Activated CD4-positive, alpha-beta T cell treated with anti-CD3 and anti-CD28 coated beads for 36 hours (primary cell): ENCODE results near the gene SEMA5A. TPM values are rescaled to one million over a fixed set of nuclear protein-coding genes. Genes with fewer than 3 reads are reported as not detected.

Experiments used
- ATAC-seq: fragments of 200-7000 bp; cut with Tn5 transposase; one replicate; pipeline ENCODE4 v1.10.0; 2021; ENCODE audit warnings: mild to moderate bottlenecking, moderate library complexity
- CTCF ChIA-PET: fragments of 350-600 bp; sonication (Branson Sonifier 250); formaldehyde crosslinking; loops from one replicate; lab custom pipeline; 2021; ENCODE audit warnings: antibody characterized with exemption; lab: Charles Lee
- POLR2A ChIA-PET: fragments of 350-600 bp; sonication (Branson Sonifier 250); formaldehyde crosslinking; loops from one replicate; lab custom pipeline; 2021; ENCODE audit warnings: antibody characterized with exemption, inconsistent platforms; lab: Charles Lee
- DNase-seq: peaks from one replicate; pipeline ENCODE4 v3.0.0-alpha.2; 2020
- H3K27ac Mint-ChIP-seq: one replicate; pipeline ENCODE4 v1.8.0; 2021; ENCODE audit warnings: mixed read lengths
- H3K27me3 Mint-ChIP-seq: one replicate; pipeline ENCODE4 v1.8.0; 2021; ENCODE audit warnings: mixed read lengths
- H3K36me3 Mint-ChIP-seq: one replicate; pipeline ENCODE4 v1.8.0; 2021; ENCODE audit warnings: low read depth, mixed read lengths
- H3K4me1 Mint-ChIP-seq: one replicate; pipeline ENCODE4 v1.8.0; 2021; ENCODE audit warnings: mixed read lengths
- H3K4me3 Mint-ChIP-seq: one replicate; pipeline ENCODE4 v1.8.0; 2021; ENCODE audit warnings: mild to moderate bottlenecking, moderate library complexity, mixed read lengths
- H3K9me3 Mint-ChIP-seq: one replicate; pipeline ENCODE4 v1.8.0; 2021; ENCODE audit warnings: low read depth, mixed read lengths
- intact Hi-C, 2 experiments: fragments of 100-400 bp; cut with DNase I in 1 of 2; cut with micrococcal nuclease in 1 of 2; formaldehyde crosslinking; loops; one replicate each; pipeline versions ENCODE4 v1.14.2 to v1.15.1; 2022 to 2024; cut with DNase I, micrococcal nuclease
- microRNA-seq: library from miRNA; unstranded; fragments of <30 nt; microRNA quantifications from one replicate; pipeline ENCODE4 v1.2.0, GENCODE V29; 2021; ENCODE audit warnings: borderline replicate concordance
- total RNA-seq, 2 experiments: library from RNA; stranded (reverse); gene quantifications; one replicate each; pipeline ENCODE4 v1.2.3, GENCODE V29; 2021

Gene SEMA5A
- total RNA-seq, 2 experiments from 2014 or later: 0.04 TPM; not detected in 1

DNA sequence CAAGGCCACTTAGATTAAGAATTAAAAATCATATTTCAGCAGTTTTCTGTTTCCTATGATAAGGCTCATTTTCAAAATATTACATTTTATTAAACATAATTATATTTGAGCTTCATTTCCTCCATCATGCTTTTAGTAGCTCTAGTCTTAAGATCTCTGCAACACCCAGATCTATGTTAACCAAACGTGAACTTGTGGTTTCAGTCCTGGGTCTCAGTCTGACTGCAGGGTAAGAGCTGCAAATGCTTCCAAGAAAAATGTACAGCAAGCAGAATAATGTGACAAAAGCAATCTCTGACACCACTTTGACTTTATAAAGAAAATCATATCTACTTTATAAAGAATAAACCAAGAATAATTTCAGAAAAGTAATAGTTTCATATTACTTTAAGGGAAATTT is 512.4 kb downstream of the SEMA5A start:
- Mint-ChIP-seq H3K4me3 (no peak overlapping the region), H3K9me3 (no peaks in the 10 kb centered on the region), H3K4me1 (no peaks in the 10 kb centered on the region), H3K27ac (no peak overlapping the region), H3K27me3 (no peaks in the 10 kb centered on the region), H3K36me3 (no peaks in the 10 kb centered on the region)
- intact Hi-C loops: no loop called here
- no peak for DNase-seq
- no peak for ATAC-seq
- POLR2A ChIA-PET: no interaction called here
- CTCF ChIA-PET: no interaction called here

DNA sequence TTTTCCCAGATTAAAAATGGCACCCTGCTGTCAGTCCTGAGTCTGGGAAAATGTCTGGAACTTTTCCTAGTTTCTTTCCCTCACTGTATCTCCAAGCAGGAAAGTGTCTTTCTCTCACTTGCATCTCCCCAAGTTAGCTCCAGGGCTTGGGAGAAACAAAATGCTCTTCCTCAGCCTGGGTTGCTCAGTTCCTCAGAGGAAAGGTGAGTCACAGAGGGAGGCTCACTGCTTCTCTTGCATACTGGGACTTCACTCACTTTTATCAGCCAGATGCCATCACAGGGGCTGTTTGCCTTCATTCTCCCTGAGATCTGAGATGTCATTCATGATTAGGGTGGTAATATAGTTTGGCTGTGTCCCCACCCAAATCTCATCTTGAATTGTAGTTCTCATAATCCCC is 519.9 kb downstream of the SEMA5A start:
- Mint-ChIP-seq H3K27me3 (no peaks in the 10 kb centered on the region), H3K4me1 (no peaks in the 10 kb centered on the region), H3K4me3 (no peak overlapping the region), H3K9me3 (peaks cover 34% of the 10 kb centered on the region), H3K36me3 (no peaks in the 10 kb centered on the region), H3K27ac (no peak overlapping the region)
- intact Hi-C loops: no loop called here
- POLR2A ChIA-PET: no interaction called here
- CTCF ChIA-PET: no interaction called here
- no peak for ATAC-seq
- no peak for DNase-seq

DNA sequence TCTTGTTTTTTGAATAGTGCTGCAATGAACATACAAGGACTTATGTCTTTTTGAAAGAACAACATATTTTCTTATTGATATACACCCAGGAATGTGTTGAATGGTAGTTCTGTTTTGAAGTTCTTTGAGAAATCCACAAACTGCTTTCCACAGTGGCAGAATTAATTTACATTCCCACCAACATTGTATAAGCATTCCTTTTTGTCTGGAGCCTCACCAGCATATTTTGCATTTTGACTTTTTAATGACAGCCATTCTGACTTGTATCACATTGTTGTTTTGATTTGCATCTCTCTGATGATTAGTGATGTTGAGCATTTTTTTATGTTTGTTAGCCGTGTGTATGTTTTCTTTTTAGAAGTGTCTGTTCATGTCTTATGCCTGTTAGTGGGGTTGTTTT is 524.9 kb downstream of the SEMA5A start:
- Mint-ChIP-seq H3K27me3 (no peaks in the 10 kb centered on the region), H3K27ac (no peak overlapping the region), H3K4me3 (no peak overlapping the region), H3K36me3 (no peaks in the 10 kb centered on the region), H3K9me3 (peaks cover 25% of the 10 kb centered on the region), H3K4me1 (no peaks in the 10 kb centered on the region)
- DNase-seq: no peak
- ChIA-PET CTCF (no interaction called here), POLR2A (no interaction called here)
- intact Hi-C loops: no loop called here
- no peak for ATAC-seq

DNA sequence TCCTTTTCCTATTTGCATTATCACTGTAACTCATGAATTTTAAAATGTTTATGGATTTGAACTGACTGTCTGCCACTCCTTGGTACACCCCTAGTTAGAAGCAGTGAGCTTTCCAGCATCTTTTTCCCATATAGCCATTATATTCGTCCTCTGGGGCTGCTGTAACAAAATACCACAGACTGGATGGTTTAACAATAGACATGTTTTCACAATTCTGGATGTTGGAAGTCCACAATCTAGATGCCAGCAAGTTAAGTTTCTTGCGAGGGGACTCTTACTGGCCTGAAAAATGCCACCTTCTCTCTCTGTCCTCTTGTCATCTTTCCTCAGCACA is 530.0 kb downstream of the SEMA5A start:
- DNase-seq: no peak
- Mint-ChIP-seq H3K36me3 (no peaks in the 10 kb centered on the region), H3K9me3 (peaks cover 2% of the 10 kb centered on the region), H3K27ac (no peak overlapping the region), H3K4me3 (no peak overlapping the region), H3K4me1 (no peaks in the 10 kb centered on the region), H3K27me3 (no peaks in the 10 kb centered on the region)
- ChIA-PET CTCF (no interaction called here), POLR2A (no interaction called here)
- ATAC-seq: no peak
- intact Hi-C loops: no loop called here

DNA sequence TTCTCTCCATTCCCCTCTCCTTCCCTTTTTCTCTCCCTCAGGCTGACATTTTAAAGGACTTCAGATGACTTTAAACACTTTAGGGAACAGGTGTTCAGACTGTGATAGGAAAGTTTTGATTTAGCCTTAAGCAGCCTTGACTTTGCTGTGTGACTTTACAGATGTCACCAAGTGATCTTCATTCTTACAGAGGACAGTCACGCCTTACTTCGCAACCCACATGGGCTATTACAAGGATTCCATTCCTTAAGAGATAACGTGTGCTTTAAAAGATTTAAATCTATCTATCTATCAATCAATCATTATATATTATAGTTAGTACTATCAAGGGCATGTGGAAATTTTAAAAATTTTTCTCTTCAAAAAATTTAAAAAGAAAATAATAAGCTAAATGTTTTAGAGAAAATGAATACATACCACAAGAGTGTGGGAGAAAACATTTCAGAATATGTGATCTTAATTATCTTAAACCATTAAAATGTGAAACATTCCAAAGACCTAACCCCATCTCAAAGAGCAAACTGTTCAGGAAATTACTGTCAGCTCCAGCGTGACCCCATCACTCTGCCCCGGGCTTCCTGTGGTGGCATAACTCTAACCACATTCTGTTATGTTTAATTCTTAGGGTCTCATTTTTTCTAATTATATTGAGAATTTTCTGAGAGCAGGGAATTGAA is 530.5 kb downstream of the SEMA5A start:
- H3K9me3 Mint-ChIP-seq: peaks cover 2% of the 10 kb centered on the region
- no peak overlapping the region for H3K27ac Mint-ChIP-seq
- ATAC-seq (no peak), DNase-seq (no peak)
- intact Hi-C loops: no loop called here
- H3K4me3 Mint-ChIP-seq: no peak overlapping the region
- ChIA-PET POLR2A (no interaction called here), CTCF (no interaction called here)
- H3K27me3 Mint-ChIP-seq: no peaks in the 10 kb centered on the region
- H3K4me1 Mint-ChIP-seq: no peaks in the 10 kb centered on the region
- H3K36me3 Mint-ChIP-seq: no peaks in the 10 kb centered on the region

DNA sequence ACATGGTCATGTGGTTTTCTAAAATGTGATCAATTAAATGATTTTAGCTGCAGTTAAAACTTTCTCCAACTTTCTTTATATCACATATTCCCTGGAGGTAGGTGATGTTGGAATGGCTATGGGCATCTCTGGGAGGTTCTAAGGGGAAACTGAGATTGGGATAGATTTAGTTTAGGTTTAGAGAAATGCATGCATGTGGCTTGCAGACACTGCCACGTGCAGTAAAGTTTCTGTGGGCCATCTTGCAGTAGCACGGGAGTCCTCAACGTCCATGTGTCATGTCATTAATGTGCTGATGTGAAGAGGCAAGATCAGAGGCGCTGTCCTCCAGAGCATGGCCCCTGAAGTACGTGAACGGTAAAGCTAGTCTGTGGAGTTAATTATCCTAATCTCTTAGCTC is 532.7 kb downstream of the SEMA5A start:
- no peak for ATAC-seq
- no peak overlapping the region for H3K27ac Mint-ChIP-seq

DNA sequence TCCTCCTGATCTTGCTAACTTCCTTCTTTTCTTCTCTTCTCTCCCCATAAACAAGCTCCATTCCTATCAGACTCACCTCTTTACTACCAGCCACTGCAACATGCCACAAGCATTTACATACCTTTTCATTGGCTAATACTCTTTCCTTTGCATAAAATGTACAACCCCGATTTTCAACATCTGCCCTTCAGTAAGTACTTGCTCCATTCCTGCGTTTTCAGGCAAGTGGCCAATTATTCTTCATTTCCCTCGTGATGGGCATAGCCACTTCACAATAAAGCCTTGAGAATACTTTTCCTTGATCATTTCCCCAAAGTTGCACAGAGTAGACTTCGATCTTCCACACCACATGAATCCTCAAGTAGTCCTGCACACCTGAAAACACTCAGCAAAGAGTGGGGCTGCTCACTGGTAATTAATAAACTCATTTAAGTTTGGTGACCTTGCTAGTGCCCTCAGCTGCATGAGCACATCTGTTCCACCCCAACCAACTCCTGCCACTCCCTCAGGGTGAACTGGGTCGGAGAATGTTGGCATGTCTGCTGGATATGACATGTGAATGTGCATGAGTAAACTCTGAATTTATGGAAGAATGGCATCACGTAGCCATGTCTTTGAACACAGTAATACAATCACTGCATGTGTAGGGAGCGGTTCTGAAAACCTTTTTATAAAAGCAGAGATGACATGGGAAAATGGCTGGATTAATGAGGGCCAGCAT is 535.8 kb downstream of the SEMA5A start:
- Mint-ChIP-seq H3K36me3 (no peaks in the 10 kb centered on the region), H3K4me3 (no peak overlapping the region), H3K4me1 (no peaks in the 10 kb centered on the region), H3K27me3 (peaks cover 4% of the 10 kb centered on the region), H3K27ac (no peak overlapping the region), H3K9me3 (peaks cover 14% of the 10 kb centered on the region)
- ATAC-seq (no peak), DNase-seq (no peak)
- POLR2A ChIA-PET: interaction anchor here (0.6 to 0.7 kb wide), 2 partner anchors 32 to 111 kb away, joined by 3 to 5 read pairs; no protein-coding TSS in a partner anchor
- intact Hi-C loops: no loop called here
- CTCF ChIA-PET: no interaction called here

More for the DNA sequence above, 532.7 kb downstream of the SEMA5A start:
- no peaks in the 10 kb centered on the region for H3K4me1 Mint-ChIP-seq
- intact Hi-C loops: no loop called here
- peaks cover 3% of the 10 kb centered on the region for H3K9me3 Mint-ChIP-seq
- ChIA-PET CTCF (no interaction called here), POLR2A (no interaction called here)
- no peak overlapping the region for H3K4me3 Mint-ChIP-seq
- DNase-seq: no peak
- H3K36me3 Mint-ChIP-seq: no peaks in the 10 kb centered on the region
- H3K27me3 Mint-ChIP-seq: peaks cover 4% of the 10 kb centered on the region

DNA sequence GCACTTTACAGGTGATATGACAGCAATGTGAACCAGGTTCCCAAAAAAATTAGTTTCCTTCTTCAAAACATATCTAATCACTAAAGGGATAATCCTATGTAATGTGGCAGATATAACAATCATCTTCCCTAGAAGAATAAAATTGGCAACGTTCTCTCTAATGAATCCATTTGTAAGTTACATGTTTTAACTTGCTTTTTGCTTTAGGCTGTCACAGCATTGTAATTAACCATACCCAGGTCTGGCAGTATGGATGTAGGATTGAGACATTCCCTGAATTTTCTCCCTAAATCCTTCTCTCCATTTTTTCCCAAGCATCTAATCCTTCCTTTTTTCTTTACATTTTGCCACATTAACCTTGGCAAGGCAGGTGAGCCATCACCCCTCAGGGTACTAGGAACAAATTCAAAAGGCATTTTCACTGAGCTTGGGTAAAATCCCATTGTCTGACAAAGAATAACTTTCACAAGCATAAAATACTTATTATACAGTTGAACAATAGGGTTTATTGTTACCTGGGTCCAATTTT is 548.3 kb downstream of the SEMA5A start:
- Mint-ChIP-seq H3K36me3 (no peaks in the 10 kb centered on the region), H3K4me1 (no peaks in the 10 kb centered on the region), H3K27me3 (no peaks in the 10 kb centered on the region), H3K4me3 (no peak overlapping the region), H3K9me3 (no peaks in the 10 kb centered on the region), H3K27ac (no peak overlapping the region)
- ChIA-PET CTCF (no interaction called here), POLR2A (no interaction called here)
- ATAC-seq: no peak
- DNase-seq: no peak
- intact Hi-C loops: no loop called here

DNA sequence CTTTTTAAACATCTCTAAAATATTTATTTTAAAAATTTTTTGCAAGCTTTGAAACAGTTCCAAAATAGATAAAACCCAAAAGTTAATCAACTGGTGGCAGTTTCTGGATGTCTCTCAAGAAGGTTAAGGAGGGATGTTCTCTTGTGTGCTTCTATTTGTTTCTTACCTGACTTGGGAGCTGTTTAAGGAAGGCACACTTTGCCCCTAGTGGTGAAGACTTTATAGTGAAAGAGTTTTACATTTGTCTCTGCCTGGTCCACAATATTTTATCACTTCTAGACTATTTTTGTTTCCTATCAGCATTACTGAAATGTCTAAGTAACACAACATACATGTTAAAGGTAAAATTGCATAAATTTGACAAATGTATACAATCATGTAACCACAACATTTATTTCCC is 552.8 kb downstream of the SEMA5A start:
- Mint-ChIP-seq H3K4me1 (no peaks in the 10 kb centered on the region), H3K36me3 (no peaks in the 10 kb centered on the region), H3K9me3 (peaks cover 3% of the 10 kb centered on the region), H3K27me3 (no peaks in the 10 kb centered on the region), H3K27ac (no peak overlapping the region), H3K4me3 (no peak overlapping the region)
- POLR2A ChIA-PET: no interaction called here
- DNase-seq (no peak), ATAC-seq (no peak)
- CTCF ChIA-PET: interaction anchor here (0.7 kb wide), 1 partner anchor 19 kb away, joined by 4 read pairs; no protein-coding TSS in a partner anchor
- intact Hi-C loops: no loop called here

Small RNA genes lying within 50 kb of the gene (microRNA-seq; reads per million reads assigned to microRNA genes)
- gene MIR4636: not detected

Other genes starting within 250 kb of the SEMA5A start
- gene TAS2R1, start 84.3 kb upstream of the SEMA5A start, total RNA-seq: not detected